Stimulated activated CD8-positive, alpha-beta memory T cell treated with anti-CD3 and anti-CD28 coated beads, Interleukin-12 subunit alpha, Interleukin-12 subunit beta, amount 100 ng/mL, for 4 hours (primary cell): ENCODE data around the gene HOMER1.
"Not testable (repeated sequence)": the region's sequence is repeated elsewhere in the genome, so short reads cannot be mapped to it uniquely, and the experiment has no call there.

Source experiments
- DNase-seq: peaks from one replicate; pipeline ENCODE4 v3.0.0-alpha.2; 2020; ENCODE audit warnings: low read depth

Gene HOMER1

DNA sequence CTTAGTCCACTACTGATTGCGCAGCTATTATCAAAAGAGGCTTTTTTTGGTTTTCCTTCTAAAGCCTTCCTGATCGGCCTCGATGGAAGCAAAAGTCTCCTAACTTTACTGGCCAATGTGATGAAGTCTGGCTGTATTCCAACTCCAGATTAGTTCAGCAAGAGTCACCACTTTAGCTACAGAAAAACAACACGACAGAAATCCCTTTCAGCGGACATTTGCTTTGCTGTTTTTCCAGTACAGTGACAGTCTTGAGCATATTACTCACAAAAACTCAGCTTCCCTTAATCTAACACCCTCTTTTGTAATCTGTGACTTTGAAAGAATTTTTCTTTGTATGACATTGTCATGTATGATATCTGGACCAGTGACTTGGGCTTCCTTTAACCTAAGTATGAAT, 95.7 kb downstream of the HOMER1 start:
- DNase-seq: no peak

DNA sequence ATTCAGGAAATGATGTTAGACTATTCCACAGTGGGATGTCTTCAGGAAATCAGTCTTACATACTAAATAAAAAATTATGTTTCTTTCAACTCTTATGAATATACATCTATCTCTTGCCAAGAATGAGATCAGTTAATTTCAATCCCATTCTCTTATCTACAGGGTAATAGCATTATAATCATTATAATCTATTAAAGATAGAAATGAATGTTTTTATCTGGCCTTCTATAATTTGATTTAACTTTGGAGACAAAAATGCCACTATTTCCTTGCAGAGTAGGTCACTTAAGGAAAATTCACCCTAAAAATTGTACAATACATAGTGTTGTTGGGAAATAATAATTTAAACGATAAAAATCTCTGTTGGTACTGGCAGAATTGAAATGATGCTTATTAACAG, 96.4 kb downstream of the HOMER1 start:
- no peak for DNase-seq

DNA sequence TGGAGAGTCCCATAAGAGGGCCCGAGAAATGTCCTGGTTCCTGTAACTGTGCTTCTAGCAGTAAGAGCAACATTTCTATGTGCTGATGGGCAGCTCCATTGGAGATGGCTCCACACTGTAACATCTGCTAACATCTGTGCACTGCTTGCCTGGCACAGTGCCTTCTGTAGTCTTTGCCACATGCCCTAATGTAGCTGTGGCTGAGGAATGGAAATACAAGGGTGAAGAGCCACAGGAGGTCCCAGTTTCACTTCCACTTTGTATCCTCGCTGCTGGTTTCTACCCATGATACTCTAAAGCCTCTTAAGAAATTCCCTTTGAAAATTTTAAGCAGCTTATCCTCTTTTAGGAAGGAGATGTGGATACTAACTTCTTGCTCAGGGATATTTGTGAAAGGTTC, 97.4 kb downstream of the HOMER1 start:
- DNase-seq: no peak

DNA sequence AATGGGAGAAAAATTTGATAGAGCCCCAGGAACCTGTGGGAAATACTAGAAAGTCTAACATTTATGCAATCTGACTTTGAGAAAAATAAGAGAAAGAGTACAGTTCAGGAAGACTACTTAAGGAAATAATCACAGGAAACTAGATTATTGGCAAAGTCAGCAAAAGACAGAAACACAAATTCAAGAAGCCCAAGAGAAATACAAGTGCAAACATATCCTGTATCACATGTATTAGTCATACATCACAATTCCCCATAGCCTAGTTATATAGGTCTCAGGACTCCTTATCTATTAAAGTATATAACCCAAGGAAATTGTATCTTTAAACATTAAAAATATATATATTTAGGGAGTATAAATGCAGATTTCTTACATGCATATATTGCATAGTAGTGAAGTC, 100.8 kb downstream of the HOMER1 start:
- no peak for DNase-seq

DNA sequence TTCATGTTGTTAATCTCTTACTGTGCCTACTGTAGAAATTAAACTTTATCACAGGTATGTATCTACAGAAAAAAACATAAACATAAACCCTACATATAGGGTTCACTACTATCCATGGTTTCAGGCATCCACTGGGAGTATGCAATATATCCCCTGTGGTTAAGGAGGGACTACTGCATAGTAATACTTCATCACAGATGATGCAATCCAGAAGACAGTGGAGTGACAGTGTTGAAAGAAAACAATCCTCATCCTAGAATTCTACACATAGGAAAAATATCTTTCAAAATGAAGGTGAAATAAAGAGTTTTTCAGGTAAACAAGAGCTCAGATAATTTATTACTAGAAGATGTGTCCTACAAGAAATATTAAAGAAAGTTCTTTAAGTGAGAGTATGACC, 105.9 kb downstream of the HOMER1 start:
- no peak for DNase-seq

DNA sequence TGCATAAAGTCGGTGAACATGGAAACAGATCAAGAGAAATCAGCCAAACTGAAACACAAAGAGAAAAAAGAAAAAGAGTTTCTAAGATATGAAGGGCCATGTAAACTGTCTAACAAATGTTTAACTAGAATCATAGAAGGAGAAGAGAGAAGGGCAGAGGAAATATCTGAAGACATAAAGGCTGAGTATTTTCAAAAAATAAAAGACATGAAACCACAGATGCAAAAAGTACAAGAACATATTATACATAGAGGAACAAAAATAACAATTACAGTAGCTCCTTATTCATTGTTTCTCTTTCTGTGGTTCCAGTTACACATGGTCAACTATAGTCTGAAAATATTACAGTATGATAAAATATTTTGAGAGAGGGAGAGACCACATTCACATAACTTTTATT, 106.3 kb downstream of the HOMER1 start:
- DNase-seq: no peak

DNA sequence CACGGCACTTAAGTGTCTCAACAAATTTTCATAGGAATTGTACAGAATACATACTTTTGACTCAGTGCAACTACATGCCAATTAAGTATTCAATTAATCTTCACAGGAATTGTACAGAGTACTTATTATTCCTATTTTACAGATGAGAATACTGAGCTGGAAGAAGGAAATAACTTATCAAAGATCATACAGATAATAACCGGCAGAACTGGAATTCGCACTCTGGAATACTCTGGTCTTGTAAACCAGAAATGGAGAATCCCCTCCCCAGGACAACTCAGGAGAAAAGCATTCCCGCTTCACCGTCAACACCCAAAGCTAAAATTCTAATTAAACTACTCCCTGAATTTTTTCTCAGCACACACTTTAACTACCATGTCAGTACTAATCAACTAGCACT, 112.7 kb downstream of the HOMER1 start:
- DNase-seq: no peak

DNA sequence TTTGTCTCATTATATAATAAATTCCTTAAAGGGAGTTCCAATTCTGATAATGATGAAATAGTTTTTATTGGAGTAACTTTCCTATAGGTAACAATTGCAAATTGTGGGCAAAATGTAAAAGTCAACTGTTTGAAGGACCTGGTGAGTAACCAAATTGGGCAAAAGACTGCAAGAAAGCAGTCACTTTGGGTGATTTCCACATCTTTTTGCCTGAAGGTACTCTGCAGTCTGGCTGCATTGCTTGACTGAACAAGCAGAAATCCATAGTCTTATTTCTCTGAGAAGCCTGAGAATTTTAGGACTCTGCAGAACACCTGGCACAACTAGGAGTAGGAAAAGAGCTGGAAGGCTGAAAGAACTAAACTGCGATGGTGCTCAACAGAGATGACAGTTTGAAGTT, 114.9 kb downstream of the HOMER1 start:
- no peak for DNase-seq

DNA sequence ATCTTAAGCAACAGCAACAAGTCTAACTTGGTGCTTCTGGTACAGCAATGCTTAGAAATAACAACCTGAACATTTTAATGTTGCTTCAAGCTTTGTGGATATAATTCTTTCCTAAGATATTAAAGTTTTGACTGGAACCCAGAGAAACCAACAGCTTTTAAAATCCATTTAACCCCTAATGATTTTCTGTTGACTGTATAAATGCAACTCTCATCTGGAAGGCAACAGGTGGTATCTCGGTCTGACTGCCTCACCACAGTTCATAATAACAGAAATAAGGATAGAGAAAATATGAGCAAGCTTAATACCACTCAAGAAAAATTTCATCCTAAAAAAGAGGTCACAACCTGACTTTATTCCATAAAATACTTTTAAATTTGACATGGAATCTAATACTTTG, 116.9 kb downstream of the HOMER1 start:
- DNase-seq: no peak

DNA sequence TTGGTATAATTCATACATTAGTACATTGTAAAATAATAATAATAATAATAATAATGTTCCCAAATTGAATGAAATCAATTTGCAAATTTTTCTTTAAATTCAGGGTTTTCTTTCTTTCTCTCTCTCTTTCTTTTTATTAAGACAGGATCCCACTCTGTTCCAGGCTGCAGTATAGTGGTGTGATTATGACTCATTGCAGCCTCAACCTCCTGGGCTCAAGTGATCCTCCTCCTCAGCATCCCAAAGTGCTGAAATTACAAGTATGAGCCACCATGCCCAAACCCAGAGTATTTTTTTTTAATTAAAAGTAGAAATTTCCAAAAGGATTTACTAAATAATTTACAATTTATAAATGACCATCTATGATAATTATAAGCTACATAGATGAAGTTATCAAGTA, 117.7 kb downstream of the HOMER1 start:
- DNase-seq: no peak

DNA sequence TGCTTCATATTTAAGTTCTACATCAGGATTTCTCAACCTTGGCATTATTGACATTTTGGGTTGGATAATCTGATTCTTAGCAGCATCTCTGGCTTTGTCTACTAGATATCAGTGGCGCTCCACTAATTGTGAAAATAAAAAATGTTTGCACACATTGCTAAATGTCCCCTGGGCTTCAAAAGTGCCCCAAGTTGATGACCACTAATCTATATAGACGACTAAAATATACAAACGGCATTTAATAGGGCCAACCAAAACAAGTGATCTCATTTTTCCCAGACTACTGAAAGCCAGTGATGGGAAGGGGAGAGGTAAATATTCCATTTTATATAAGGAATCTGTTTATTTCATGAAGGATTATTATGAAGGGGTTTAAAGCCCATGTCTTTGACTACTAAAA, 118.6 kb downstream of the HOMER1 start:
- DNase-seq: no peak

DNA sequence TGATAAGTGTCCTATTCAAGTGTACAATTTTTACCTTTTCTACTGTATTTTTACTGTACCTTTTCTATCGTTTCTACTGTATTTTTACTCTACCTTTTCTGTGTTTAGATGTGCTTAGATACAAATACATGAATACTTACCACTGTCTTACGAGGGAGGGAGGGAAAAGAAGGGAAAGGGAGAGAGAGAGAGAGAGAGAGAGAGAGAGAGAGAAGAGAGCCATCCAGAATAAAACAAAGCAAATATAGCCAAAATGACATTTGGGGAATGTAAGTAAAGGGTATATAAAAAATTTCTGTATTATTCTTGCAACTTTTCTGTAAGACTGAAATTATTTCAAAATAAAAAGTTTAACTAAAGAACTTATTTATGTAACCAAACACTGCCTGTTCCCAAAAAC, 121.2 kb downstream of the HOMER1 start:
- DNase-seq: no peak

DNA sequence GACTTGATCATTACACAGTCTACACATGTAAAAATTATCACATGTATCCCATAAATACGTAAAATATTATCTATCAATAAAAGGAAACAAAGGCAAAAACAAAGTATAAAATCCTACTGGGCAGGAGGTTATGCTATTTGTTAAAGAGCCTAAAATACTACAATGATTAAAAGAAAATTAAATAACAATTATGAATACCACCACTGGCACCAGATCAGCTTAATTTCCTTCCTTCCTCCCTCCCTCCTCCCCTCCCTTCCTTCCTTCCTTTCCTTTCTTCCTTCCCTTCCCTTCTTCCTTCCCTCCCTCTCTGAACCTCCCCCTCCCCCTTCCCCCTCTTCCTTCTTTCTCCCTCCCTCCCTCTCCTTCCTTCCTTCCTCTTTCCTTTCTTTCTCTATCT, 127.3 kb downstream of the HOMER1 start:
- no peak for DNase-seq

DNA sequence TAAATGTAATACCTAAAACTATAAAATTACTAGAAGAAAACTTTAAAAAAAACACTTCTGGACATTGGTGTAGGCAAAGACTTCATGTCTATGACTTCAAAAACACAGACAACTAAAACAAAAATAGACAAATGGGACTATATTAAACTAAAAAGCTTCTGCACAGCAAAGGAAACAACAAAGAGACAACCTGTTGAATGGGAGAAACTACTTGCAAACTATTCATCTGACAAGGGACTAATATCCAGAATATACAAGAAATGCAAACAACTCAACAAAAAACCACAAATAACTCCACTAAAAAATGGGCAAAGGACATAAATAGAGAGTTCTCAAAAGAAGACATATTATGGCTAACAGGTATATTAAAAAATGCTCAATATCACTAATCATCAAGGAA, 128.8 kb downstream of the HOMER1 start:
- DNase-seq: not testable (repeated sequence)

DNA sequence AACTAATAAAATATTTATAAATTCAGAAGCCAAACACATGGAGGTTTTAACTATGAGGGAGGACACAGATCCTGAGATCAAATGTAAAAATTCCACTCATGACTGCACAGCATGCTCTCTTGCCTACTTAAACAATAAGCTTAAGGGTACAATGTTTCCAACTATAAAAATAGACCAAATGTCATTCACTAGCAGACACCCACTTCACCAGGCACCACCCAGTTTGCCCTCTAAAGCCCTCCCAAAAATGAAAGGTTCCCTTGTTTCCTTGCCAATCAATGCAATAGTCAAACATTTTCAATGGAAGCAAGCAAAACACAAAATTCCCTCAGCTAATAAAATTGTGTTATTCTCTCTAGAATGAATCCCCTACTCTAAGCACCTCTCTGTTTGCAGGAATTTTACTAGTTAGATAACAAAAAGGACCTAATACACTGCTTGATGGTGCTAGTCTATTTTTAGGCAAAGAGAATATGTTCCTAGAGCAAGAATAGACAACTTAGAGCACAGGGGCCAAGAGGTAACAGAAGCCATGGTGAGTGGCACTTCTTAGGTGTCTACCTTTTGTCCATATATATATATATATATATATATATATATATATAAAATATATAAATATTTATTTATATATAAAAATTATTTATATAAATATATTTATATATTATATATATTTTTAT, 135.3 kb downstream of the HOMER1 start:
- DNase-seq: no peak

DNA sequence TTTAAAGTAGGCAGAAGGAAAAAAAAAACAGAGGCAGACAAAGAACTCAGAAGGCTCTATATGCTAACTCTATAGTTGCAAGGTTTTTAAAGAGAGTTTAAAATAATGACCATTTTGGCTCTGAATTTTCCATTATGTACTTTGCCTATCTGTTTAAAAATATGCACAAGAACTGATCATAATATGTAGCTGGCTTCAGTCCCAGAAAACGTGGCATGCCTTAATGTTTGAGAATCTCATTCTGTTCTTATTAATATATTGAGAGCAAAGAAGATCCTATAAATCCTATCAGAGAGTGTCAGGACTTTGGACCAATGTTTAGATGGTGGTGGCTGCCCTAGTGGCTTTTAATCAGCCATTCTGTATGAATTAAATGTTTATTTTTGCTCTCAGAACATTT, 156.5 kb downstream of the HOMER1 start:
- no peak for DNase-seq

DNA sequence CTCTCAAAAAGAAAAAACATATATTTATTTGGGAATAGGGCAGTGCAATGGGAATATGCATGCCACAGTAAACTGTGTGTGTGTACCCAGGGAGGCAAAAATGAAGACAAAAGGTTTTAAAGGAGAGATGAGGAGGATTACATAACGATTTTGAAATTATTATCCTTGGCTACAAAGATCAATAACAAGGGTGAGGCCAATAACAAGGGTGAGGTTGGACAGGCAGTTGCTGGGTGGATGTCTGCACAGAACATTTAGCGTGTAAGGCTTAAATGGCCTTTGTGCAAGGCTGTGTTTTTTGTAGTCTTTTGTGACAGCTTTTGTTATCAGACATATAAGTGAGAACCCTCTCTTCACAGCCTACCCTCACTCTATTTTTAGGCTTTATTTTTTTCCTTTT, 164.1 kb downstream of the HOMER1 start:
- DNase-seq: no peak

DNA sequence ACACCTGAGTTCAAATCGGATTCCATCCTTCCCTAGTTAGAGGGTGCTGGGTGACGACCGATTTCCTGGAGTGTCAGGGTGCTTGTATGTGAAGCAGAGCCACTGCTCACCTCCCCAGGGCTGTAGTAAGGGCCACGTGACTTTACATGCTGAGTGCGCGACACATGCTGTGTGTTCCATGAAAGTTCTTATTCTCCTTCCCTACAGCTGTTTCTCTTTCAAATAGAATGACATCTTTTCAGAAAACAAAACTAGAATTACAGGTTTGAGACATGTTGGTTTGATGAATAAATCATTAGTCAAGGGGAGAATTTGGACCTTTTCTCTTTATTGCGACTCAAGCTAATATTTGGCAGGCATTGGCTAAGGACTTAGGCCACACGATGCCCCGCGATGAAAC, 164.9 kb downstream of the HOMER1 start:
- DNase-seq: no peak

DNA sequence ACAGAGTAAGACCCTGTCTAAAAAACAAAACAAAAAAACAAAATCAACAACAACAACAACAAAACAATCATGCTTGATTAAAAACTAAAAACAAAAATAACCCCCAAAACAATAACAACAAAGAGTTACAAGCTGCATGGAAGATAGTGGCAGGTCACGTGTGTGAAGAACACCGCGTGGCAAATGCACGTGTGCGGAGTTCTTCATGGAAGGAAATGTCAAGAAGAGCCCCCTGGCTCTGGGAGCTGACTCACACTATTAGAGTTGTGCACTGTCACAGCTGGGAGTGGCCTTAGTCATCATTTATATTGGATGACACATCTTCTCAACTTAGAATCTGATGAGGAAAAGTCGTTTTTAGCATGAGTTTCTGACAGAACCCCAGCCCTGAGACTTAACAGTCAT, 167.5 kb downstream of the HOMER1 start:
- no peak for DNase-seq

DNA sequence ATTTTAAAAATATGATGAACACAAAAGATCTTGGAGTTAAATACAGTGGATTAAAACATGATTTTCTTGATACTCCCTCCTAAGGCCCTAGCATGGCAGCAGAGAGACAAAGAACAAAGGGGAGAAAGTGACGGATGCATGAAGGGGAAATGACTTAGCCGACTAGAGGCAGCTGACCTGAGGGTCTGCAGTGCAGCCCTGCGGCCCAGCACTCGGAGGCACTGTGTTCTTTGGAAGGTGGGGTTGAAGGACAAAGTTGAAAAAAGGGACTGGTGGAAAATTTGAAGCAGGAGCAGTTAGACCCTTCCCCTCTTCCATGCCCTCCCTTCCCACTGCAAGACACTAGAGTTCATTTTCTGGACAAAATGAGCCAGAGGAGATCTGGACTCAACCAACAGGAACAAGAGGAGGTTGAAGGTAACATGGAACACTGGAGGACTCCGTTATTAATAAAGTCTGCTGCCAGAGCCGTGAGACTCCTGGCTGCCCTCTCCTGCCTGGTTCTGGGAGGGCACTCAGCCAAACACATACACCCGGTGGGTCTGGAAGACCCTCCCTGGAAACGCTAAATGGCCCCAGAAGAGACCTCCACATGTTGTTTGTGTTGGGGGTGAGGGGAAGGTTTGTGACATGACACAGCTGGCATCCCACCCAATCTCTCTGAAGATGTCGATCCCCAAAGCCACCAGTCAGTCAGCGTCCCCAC, 179.9 kb downstream of the HOMER1 start:
- DNase-seq: no peak

DNA sequence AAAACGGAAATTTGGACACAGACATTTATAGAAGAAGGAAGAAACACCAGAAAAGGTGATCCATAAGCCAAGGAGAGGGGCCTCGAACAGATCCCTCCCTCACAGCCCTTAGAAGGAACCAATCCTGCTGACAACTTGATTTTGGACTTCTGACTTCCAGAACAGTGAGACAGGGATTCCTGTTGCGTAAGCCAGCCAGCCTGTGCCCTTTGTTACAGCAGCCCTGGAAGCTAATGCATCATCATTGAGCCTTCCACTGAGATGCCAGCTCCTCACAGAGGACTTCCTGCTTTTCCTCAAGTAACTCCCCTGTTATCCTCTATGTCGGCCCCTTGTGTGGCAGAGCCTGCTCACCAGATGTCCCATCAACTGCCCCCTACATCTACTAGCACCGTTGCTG, 183.9 kb downstream of the HOMER1 start:
- no peak for DNase-seq

DNA sequence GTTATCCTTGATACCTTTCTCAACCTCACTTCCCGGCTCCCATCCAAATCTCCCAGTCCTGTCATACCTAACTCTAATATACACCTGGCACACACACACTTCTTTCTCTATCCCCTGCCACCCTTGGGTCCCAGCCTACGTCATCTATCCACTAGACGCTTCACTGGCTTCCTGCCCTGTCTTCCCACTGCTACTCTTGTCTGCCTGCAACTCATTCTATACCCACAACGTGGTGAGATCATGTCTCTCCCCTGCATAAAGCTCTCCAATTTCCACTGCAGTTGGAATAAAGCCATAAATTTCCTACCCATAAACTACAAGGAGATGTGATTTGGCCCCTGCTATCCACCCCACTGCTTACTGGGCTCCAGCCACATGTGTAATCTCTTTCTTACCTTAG, 184.5 kb downstream of the HOMER1 start:
- no peak for DNase-seq
